ENCODE results near the gene CRTAC1.

DNA sequence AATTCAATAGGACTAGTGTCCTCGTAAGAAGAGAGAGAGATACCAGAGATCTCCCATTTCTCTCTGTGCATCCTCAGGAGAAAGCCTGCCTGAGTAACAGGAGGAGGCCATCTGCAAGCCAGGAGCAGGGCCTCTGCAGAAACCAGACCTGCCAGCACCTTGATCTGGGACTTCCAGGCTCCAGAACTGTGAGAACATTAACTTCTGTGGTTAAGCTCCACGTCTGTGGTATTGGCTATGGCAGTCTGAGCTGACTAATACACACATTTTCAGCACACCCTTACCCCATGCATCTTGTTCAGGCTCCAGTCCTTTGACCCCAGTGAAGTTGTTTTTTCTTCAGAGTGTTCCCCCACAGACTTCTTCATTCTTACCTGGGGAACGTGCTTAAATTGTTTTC lies 3.1 kb upstream of the CRTAC1 start:
- TF ChIP-seq CTCF (IDR thresholded peaks at IDR 0.05; ENCODE audit: insufficient read depth, low read depth, low read length) (no peak), EZH2 (IDR thresholded peaks at IDR 0.05; ENCODE audit: insufficient read depth, low read length) (no peak)

All from astrocyte (in vitro differentiated cells and primary cell).